ENCODE measurements around the gene C10orf53.

DNA sequence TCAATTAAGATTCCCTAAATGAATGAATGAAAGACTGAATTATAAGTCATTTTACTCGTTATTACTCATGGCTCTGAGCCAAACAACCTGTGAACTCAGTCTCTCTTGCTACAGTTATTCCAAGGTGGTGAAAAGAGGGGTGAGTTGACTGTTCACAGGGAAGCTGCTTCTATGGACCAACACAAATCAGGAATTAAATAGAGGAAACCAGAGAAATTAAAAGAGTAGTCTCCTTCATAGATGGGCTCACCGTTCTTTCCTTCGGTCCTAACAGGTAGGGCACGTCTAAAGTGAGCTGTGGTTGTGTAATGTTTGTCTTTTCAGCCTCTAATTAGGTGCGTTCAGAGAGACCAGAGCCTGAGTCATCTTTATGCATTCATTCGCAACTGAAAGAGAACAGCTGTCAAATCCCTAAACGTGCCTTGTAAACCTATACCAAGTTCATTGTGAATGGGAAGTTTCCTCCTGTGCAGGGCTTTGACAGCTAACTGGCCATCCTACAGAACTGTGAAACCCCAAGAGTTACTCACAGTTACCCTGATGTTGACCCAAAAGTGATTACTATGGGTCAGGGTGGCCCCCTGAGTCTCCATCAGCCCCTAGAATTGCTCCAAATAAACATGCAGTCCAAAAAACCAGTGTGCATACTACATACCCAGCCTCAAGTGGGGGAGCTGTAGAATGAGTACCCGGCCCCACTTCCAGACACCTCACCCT lies 18.2 kb upstream of the C10orf53 start:
- no peak for TF ChIP-seq EZH2 (IDR thresholded peaks at IDR 0.05; ENCODE audit: borderline replicate concordance, low read depth, low read length, severe bottlenecking)
- TF ChIP-seq, protein P1, sequence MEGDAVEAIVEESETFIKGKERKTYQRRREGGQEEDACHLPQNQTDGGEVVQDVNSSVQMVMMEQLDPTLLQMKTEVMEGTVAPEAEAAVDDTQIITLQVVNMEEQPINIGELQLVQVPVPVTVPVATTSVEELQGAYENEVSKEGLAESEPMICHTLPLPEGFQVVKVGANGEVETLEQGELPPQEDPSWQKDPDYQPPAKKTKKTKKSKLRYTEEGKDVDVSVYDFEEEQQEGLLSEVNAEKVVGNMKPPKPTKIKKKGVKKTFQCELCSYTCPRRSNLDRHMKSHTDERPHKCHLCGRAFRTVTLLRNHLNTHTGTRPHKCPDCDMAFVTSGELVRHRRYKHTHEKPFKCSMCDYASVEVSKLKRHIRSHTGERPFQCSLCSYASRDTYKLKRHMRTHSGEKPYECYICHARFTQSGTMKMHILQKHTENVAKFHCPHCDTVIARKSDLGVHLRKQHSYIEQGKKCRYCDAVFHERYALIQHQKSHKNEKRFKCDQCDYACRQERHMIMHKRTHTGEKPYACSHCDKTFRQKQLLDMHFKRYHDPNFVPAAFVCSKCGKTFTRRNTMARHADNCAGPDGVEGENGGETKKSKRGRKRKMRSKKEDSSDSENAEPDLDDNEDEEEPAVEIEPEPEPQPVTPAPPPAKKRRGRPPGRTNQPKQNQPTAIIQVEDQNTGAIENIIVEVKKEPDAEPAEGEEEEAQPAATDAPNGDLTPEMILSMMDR (IDR thresholded peaks at IDR 0.05; ENCODE audit: borderline replicate concordance, extremely low read depth, low read length, poor library complexity, severe bottlenecking) = no peak

Measured in DND-41 (cell line).